H7 (cell line): ENCODE data around the gene TTLL10. TPM values are rescaled to one million over a fixed set of nuclear protein-coding genes. Genes with fewer than 3 reads are reported as not detected.
"Not testable (repeated sequence)": the region's sequence is repeated elsewhere in the genome, so short reads cannot be mapped to it uniquely, and the experiment has no call there.

Source experiments
- DNase-seq: peaks from one replicate; pipeline ENCODE4 v3.0.0; 2012
- H3K27me3 ChIP-seq: 2 replicates; pipeline ENCODE4 v1.6.0; 2011; ENCODE audit warnings: mild to moderate bottlenecking, low read length; ENCODE audit not compliant: control insufficient read depth, insufficient read depth
- H3K36me3 ChIP-seq: replicated peaks from 2 replicates; pipeline ENCODE4 v1.5.1; 2011; ENCODE audit warnings: low read length; ENCODE audit not compliant: control insufficient read depth, insufficient read depth
- H3K4me3 ChIP-seq: 2 replicates; pipeline ENCODE4 v1.5.1; 2011; ENCODE audit warnings: low read depth, mild to moderate bottlenecking, control low read depth, low read length, moderate library complexity; ENCODE audit not compliant: insufficient read depth
- total RNA-seq: library from RNA; depleted of rRNA; stranded (reverse); fragments of >200 nt; shearing (Covaris generic); gene quantifications from 2 replicates; pipeline ENCODE4 v1.2.3, GENCODE V29; 2014

The TTLL10 gene
- total RNA-seq, 1 experiment from 2014 or later, result not detected

- Histone ChIP-seq H3K27me3 (no peaks in the 10 kb centered on the region), H3K4me3 (no peak overlapping the region), H3K36me3 (no peaks in the 10 kb centered on the region)
- peak; percentile 69 for DNase-seq
Measured at GRCh38 chr1:1168451-1169411, 4.9 kb upstream of the TTLL10 start.

GRCh38 chr1:1169429-1170214 lies 4.1 kb upstream of the TTLL10 start:
- peak; percentile 72 for DNase-seq
- no peak overlapping the region for H3K4me3 ChIP-seq
- H3K36me3 ChIP-seq, result no peaks in the 10 kb centered on the region
- no peaks in the 10 kb centered on the region for H3K27me3 ChIP-seq

- Histone ChIP-seq H3K4me3 (no peak overlapping the region), H3K27me3 (no peaks in the 10 kb centered on the region), H3K36me3 (no peaks in the 10 kb centered on the region)
- DNase-seq, result peak; percentile 57
Measured at GRCh38 chr1:1170215-1171091, 3.2 kb upstream of the TTLL10 start.

- Histone ChIP-seq H3K36me3 (no peaks in the 10 kb centered on the region), H3K4me3 (no peak overlapping the region), H3K27me3 (no peaks in the 10 kb centered on the region)
- DNase-seq, result peak; percentile 60
Measured at GRCh38 chr1:1171161-1171545, 2.5 kb upstream of the TTLL10 start.

- Histone ChIP-seq H3K36me3 (no peaks in the 10 kb centered on the region), H3K27me3 (no peaks in the 10 kb centered on the region), H3K4me3 (no peak overlapping the region)
- DNase-seq, result peak; percentile 55
Measured at GRCh38 chr1:1171546-1172340, 1.9 kb upstream of the TTLL10 start.

GRCh38 chr1:1173061-1173792 lies 453 bp upstream of the TTLL10 start:
- DNase-seq, result no peak
- Histone ChIP-seq H3K4me3 (no peak overlapping the region), H3K36me3 (no peaks in the 10 kb centered on the region), H3K27me3 (no peaks in the 10 kb centered on the region)

- H3K27me3 ChIP-seq, result no peaks in the 10 kb centered on the region
- no peaks in the 10 kb centered on the region for H3K36me3 ChIP-seq
- no peak overlapping the region for H3K4me3 ChIP-seq
- DNase-seq, result no peak
Measured at GRCh38 chr1:1175221-1176062, 1.8 kb downstream of the TTLL10 start.

GRCh38 chr1:1176063-1176761 lies 2.5 kb downstream of the TTLL10 start:
- H3K4me3 ChIP-seq, H3K36me3 ChIP-seq, H3K27me3 ChIP-seq: not testable (repeated sequence)
- peak; percentile 84 for DNase-seq

- Histone ChIP-seq H3K4me3 (no peak overlapping the region), H3K36me3 (no peaks in the 10 kb centered on the region), H3K27me3 (no peaks in the 10 kb centered on the region)
- DNase-seq, result no peak
Measured at GRCh38 chr1:1176931-1177330, 3.3 kb downstream of the TTLL10 start.

GRCh38 chr1:1177452-1178206 lies 3.9 kb downstream of the TTLL10 start:
- Histone ChIP-seq H3K4me3 (no peak overlapping the region), H3K36me3 (no peaks in the 10 kb centered on the region), H3K27me3 (no peaks in the 10 kb centered on the region)
- peak; percentile 43 for DNase-seq

GRCh38 chr1:1178794-1179331 lies 5.2 kb downstream of the TTLL10 start:
- Histone ChIP-seq H3K36me3 (no peaks in the 10 kb centered on the region), H3K27me3 (no peaks in the 10 kb centered on the region), H3K4me3 (no peak overlapping the region)
- DNase-seq, result peak; percentile 61
